ENCODE data around the gene OR5V1. TPM values are rescaled to one million over a fixed set of nuclear protein-coding genes. Genes with fewer than 3 reads are reported as not detected.
"Not testable (repeated sequence)": the region's sequence is repeated elsewhere in the genome, so short reads cannot be mapped to it uniquely, and the experiment has no call there.

OR5V1 gene
- total RNA-seq, 1 experiment from 2014 or later: not detected

DNA sequence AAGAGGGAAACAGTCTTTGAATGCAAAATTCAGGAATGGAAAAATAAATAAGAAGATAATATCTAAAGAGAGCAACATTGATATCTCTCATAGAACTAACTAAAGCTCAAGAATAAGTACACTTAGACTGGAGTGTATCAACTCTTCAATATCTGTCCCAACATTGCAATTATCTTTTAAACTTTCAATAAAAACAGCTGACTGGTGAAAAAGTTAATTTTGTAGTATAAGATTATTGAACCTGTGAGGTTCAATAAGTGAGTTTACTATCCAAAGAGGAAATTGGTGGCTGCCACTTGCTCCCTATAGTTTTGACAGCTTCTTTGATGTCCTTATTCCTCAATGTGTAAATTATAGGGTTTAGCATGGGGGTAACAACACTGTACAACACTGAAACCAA is 13.7 kb downstream of the OR5V1 start:
- RAD21 ChIA-PET (ENCODE audit: low non-redundant PET in 1 of 2, low total read pairs in 2 of 2, uncharacterized antibody in 2 of 2, unreplicated experiment in 2 of 2): no interaction called here
- Histone ChIP-seq H3K79me2 (ENCODE audit: insufficient read depth, low read length) (no peaks in the 10 kb centered on the region), H3K36me3 (ENCODE audit: control insufficient read depth in 1 of 2, insufficient read depth in 2 of 2, low read length in 2 of 2) (no peaks in the 10 kb centered on the region), H3K4me1 (ENCODE audit: control insufficient read depth in 1 of 2, insufficient read depth in 2 of 2, low read length in 2 of 2) (no peaks in the 10 kb centered on the region), H3K27ac (ENCODE audit: low read depth, low read length) (no peak overlapping the region), H3K27me3 (ENCODE audit: insufficient read depth, low read length) (no peaks in the 10 kb centered on the region), H3K9me2 (ENCODE audit: insufficient read depth) (no peaks in the 10 kb centered on the region), H3K9me3 (ENCODE audit: control insufficient read depth in 1 of 2, insufficient read depth in 1 of 2, low read depth in 1 of 2, low read length in 2 of 2) (no peaks in the 10 kb centered on the region), H3K9ac (ENCODE audit: low read length) (no peak overlapping the region), H3K4me3 (replicated peaks in 1 of 2; ENCODE audit: low read depth in 1 of 2, low read length in 2 of 2) (no peak overlapping the region), H3K4me2 (ENCODE audit: low read length) (no peak overlapping the region), H2AFZ (ENCODE audit: low read depth, low read length, poor library complexity, severe bottlenecking) (no peak overlapping the region), H4K20me1 (ENCODE audit: insufficient read depth) (no peaks in the 10 kb centered on the region)
- BruUV-seq (replicated peaks): no TSS peak
- no peak for TF ChIP-seq EZH2 (IDR thresholded peaks at IDR 0.05)
- TF ChIP-seq JUND (IDR thresholded peaks at IDR 0.05): no peak
- TF ChIP-seq POLR2A (IDR thresholded peaks at IDR 0.05; ENCODE audit: borderline replicate concordance, extremely low read depth, insufficient read depth, insufficient read length): no peak
- TF ChIP-seq SP1 (IDR thresholded peaks at IDR 0.05; ENCODE audit: low read depth): no peak
- TF ChIP-seq, protein P1, sequence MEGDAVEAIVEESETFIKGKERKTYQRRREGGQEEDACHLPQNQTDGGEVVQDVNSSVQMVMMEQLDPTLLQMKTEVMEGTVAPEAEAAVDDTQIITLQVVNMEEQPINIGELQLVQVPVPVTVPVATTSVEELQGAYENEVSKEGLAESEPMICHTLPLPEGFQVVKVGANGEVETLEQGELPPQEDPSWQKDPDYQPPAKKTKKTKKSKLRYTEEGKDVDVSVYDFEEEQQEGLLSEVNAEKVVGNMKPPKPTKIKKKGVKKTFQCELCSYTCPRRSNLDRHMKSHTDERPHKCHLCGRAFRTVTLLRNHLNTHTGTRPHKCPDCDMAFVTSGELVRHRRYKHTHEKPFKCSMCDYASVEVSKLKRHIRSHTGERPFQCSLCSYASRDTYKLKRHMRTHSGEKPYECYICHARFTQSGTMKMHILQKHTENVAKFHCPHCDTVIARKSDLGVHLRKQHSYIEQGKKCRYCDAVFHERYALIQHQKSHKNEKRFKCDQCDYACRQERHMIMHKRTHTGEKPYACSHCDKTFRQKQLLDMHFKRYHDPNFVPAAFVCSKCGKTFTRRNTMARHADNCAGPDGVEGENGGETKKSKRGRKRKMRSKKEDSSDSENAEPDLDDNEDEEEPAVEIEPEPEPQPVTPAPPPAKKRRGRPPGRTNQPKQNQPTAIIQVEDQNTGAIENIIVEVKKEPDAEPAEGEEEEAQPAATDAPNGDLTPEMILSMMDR (IDR thresholded peaks at IDR 0.05 in 2 of 3, conservative IDR thresholded peaks at IDR 0.05 in 1 of 3; ENCODE audit: borderline replicate concordance in 1 of 3, insufficient read depth in 1 of 3, low read depth in 2 of 3, low read length in 2 of 3): no peak
- no peak for TF ChIP-seq SIN3A (IDR thresholded peaks at IDR 0.05; ENCODE audit: low read depth)
- CTCF ChIA-PET: no interaction called here
- POLR2A ChIA-PET: no interaction called here
- intact Hi-C loops (cut with micrococcal nuclease): no loop called here
- no peak for DNase-seq (ENCODE audit: low read depth, low spot score)
- no peak for ATAC-seq

DNA sequence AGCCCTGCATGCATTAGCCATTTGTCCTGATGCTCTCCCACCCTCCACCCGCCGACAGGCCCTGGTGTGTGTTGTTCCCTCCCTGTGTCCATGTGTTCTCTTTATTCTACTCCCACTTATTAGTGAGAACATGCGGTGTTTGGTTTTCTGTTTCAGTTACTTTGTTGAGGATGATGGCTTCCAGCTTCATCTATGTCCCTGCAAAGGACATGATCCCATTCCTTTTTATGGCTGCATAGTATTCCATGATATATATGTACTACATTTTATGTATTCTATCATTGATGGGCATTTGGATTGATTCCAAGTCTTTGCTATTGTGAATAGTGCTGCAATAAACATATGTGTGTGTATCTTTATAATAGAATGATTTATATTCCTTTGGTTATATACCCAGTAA is 19.3 kb downstream of the OR5V1 start:
- ATAC-seq; intact Hi-C loops (cut with micrococcal nuclease); H3K27ac ChIP-seq (ENCODE audit: low read depth, low read length); H3K9me3 ChIP-seq (ENCODE audit: control insufficient read depth in 1 of 2, insufficient read depth in 1 of 2, low read depth in 1 of 2, low read length in 2 of 2); H3K4me2 ChIP-seq (ENCODE audit: low read length); DNase-seq (ENCODE audit: low read depth, low spot score); H4K20me1 ChIP-seq (ENCODE audit: insufficient read depth); BruUV-seq (replicated peaks); H3K27me3 ChIP-seq (ENCODE audit: insufficient read depth, low read length); H3K9me2 ChIP-seq (ENCODE audit: insufficient read depth); H2AFZ ChIP-seq (ENCODE audit: low read depth, low read length, poor library complexity, severe bottlenecking); POLR2A ChIA-PET; H3K9ac ChIP-seq (ENCODE audit: low read length); RAD21 ChIA-PET (ENCODE audit: low non-redundant PET in 1 of 2, low total read pairs in 2 of 2, uncharacterized antibody in 2 of 2, unreplicated experiment in 2 of 2); H3K36me3 ChIP-seq (ENCODE audit: control insufficient read depth in 1 of 2, insufficient read depth in 2 of 2, low read length in 2 of 2); H3K4me3 ChIP-seq (replicated peaks in 1 of 2; ENCODE audit: low read depth in 1 of 2, low read length in 2 of 2); CTCF ChIA-PET; H3K79me2 ChIP-seq (ENCODE audit: insufficient read depth, low read length); H3K4me1 ChIP-seq (ENCODE audit: control insufficient read depth in 1 of 2, insufficient read depth in 2 of 2, low read length in 2 of 2): not testable (repeated sequence)

Data from HCT116 (cell line).